GM10248 (cell line): ENCODE data around the gene STX8.

Experiments used
- CTCF ChIA-PET: fragments of 300-600 bp; sonication (Branson Sonifier 250); formaldehyde crosslinking; extraction: SDS; loops from one replicate; lab custom pipeline; 2021; ENCODE audit warnings: antibody characterized with exemption; lab: Yijun Ruan, JAX
- POLR2A ChIA-PET: fragments of 350-650 bp; sonication (Branson Sonifier 250); formaldehyde crosslinking; extraction: SDS; loops from one replicate; lab custom pipeline; 2020; ENCODE audit warnings: antibody characterized with exemption; lab: Yijun Ruan, JAX
- DNase-seq: peaks from one replicate; pipeline ENCODE4 v3.0.0; 2012; ENCODE audit errors: extremely low spot score
- CTCF ChIP-seq: IDR thresholded peaks from 2 replicates; pipeline ENCODE4 v1.5.1; 2012; ENCODE audit warnings: mild to moderate bottlenecking, low read depth; ENCODE audit errors: extremely low read depth, missing control alignments, control extremely low read depth

STX8 gene

GRCh38 chr17:9473711-9474110 is 101.9 kb downstream of the STX8 start:
- POLR2A ChIA-PET = no interaction called here
- CTCF ChIA-PET = no interaction called here
- no peak for DNase-seq
- TF ChIP-seq CTCF = no peak

DNA sequence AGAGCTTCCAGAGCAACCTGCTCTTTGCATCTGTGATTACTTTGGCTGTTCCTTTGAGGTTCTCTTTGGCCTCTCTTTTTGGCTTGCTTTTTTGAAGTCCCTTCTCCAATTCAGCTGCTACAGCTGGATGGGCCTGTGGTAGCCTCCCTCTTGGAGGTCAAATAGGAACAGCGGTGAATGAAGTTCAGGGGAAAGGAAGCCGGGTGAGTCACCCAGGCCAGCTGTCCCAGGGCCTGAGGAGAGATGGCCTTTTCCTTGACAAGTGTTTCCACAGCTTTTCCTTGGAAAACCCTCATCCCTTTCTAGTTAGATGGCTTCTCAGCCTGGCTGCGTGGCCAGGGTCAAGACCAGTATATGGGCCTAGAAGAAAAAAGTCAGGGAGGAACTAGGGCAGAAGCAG is 103.1 kb downstream of the STX8 start:
- ChIA-PET CTCF (interaction anchor here (1.3 kb wide), 1 partner anchor 16 kb away, joined by 3 read pairs; no protein-coding TSS in a partner anchor), POLR2A (no interaction called here)
- DNase-seq = no peak
- TF ChIP-seq CTCF = no peak

DNA sequence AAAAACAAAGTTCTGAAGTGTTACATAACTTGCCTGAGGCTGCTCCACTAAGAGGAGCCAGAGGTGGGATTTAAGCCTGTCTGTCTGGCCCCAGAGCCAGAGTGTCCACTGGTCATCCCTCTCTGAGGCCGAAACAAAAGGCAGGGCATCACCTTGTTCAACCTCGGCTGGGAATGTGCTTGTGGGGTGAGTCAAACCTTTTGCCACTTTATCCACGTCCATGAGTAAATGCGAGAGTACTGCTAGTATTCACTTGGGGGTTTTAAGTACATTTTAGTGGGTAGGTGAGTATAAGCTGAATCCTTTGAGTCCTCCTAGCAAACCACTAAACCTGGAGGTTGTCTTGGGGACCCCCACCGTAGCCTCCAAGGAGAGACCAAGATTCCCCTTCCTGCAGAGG is 103.5 kb downstream of the STX8 start:
- DNase-seq = no peak
- TF ChIP-seq CTCF = no peak
- POLR2A ChIA-PET = no interaction called here
- CTCF ChIA-PET = interaction anchor here (1.3 kb wide), 1 partner anchor 16 kb away, joined by 3 read pairs; no protein-coding TSS in a partner anchor

GRCh38 chr17:9470171-9470570 is 105.4 kb downstream of the STX8 start:
- POLR2A ChIA-PET = no interaction called here

DNA sequence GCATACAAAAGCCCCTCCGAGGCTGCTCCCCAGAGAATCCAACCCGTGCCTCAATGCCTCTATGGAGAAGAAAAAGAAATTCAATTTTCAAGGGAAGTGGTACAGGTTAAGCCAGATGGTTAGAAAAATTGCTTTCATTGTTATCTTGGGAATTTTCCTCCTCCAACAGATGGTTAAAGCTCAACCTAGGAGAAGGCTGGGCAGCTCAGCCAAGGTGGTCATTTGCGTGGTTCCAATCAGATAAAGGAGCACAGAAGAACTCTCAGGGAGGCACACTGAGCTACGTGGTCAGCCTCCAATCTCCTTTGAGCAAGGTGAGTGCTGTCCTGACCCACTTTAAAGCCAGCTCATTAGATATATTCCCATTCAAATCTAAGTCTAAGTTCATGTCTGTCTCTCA is 106.7 kb downstream of the STX8 start:
- CTCF ChIA-PET = interaction anchor here (1.3 kb wide), 1 partner anchor 24 kb away, joined by 3 read pairs; no protein-coding TSS in a partner anchor
- POLR2A ChIA-PET = no interaction called here

More at GRCh38 chr17:9470171-9470570, 105.4 kb downstream of the STX8 start:
- peak; percentile 25 for DNase-seq
- CTCF ChIA-PET = interaction anchor here (0.8 to 1.3 kb wide), 2 partner anchors 25 to 27 kb away, joined by 3 read pairs; no protein-coding TSS in a partner anchor
- TF ChIP-seq CTCF = no peak

DNA sequence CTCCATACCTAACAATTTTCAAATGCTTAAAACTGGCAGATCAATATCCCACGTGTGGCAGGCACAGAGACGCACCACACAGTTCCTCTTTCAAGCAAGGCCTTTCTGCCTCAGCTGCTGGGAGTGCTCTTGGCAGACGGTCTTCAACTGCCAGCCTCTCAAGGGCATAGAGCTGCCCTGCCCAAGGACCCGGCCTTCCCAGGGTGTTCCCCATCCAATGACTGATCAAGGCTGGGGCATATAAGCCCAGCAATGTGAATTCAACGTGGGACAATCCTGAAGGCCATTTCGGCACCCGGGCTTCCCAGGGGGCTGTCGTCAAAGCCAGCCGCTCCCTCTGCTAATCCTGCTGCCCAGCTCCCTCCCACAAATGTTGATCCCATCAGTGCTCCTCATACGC is 107.1 kb downstream of the STX8 start:
- CTCF ChIA-PET = no interaction called here
- TF ChIP-seq CTCF = no peak
- no peak for DNase-seq
- POLR2A ChIA-PET = no interaction called here

More for the DNA sequence above, 106.7 kb downstream of the STX8 start:
- no peak for DNase-seq
- TF ChIP-seq CTCF = no peak

GRCh38 chr17:9467518-9467917 is 108.1 kb downstream of the STX8 start:
- no peak for TF ChIP-seq CTCF
- POLR2A ChIA-PET = no interaction called here
- CTCF ChIA-PET = interaction anchor here (1.5 kb wide), 1 partner anchor 16 kb away, joined by 4 read pairs; no protein-coding TSS in a partner anchor
- no peak for DNase-seq
